ENCODE results near the gene SPPL3.

Gene SPPL3

GRCh38 chr12:120847814-120848213 lies 56.3 kb downstream of the SPPL3 start:
- no peaks in the 10 kb centered on the region for H3K36me3 ChIP-seq (ENCODE audit: control insufficient read depth in 2 of 2, insufficient read depth in 1 of 2, low read length in 2 of 2)
- no peak overlapping the region for H3K4me3 ChIP-seq (ENCODE audit: low read depth, low read length)
- no peak for TF ChIP-seq ZNF274 (IDR thresholded peaks at IDR 0.05; ENCODE audit: low read length)
- TF ChIP-seq ZNF274 (tag by site-specific recombination; IDR thresholded peaks at IDR 0.05; ENCODE audit: borderline replicate concordance) = no peak
- TF ChIP-seq ZSCAN30 (tag by site-specific recombination; IDR thresholded peaks at IDR 0.05) = no peak
- TF ChIP-seq PRDM6 (tag by site-specific recombination; IDR thresholded peaks at IDR 0.05) = peak; percentile 44; the same call in 1 of the 2 replicates
- TF ChIP-seq ZSCAN18 (tag by site-specific recombination; IDR thresholded peaks at IDR 0.05) = no peak
- TF ChIP-seq ZNF10 (tag by site-specific recombination; IDR thresholded peaks at IDR 0.05) = 0 out of 2 replicates have a peak, but pooled peaks have one; percentile 12
- peak; percentile 90 for TF ChIP-seq PRDM1 (tag by site-specific recombination; IDR thresholded peaks at IDR 0.05)
- peaks cover 15% of the 10 kb centered on the region for H3K4me1 ChIP-seq (ENCODE audit: control insufficient read depth, insufficient read depth, low read length)
- ChIA-PET CTCF (interaction anchor here (0.5 to 1.8 kb wide), 6 partner anchors 13 to 202 kb away, joined by 3 to 6 read pairs (median 4); no protein-coding TSS in a partner anchor), POLR2A (no interaction called here)
- no peaks in the 10 kb centered on the region for H3K9me3 ChIP-seq (ENCODE audit: control insufficient read depth, insufficient read depth, low read depth, low read length)
- H3K27ac ChIP-seq (ENCODE audit: extremely low read depth, low read depth, low read length) = no peak overlapping the region

- no peak overlapping the region for H3K4me3 ChIP-seq (ENCODE audit: low read depth, low read length)
Observed at GRCh38 chr12:120847392-120847791, 56.8 kb downstream of the SPPL3 start.

GRCh38 chr12:120846721-120847120 lies 57.4 kb downstream of the SPPL3 start:
- Histone ChIP-seq H3K4me1 (ENCODE audit: control insufficient read depth, insufficient read depth, low read length) (peaks cover 19% of the 10 kb centered on the region), H3K27ac (ENCODE audit: extremely low read depth, low read depth, low read length) (no peak overlapping the region), H3K9me3 (ENCODE audit: control insufficient read depth, insufficient read depth, low read depth, low read length) (no peaks in the 10 kb centered on the region), H3K36me3 (ENCODE audit: control insufficient read depth in 2 of 2, insufficient read depth in 1 of 2, low read length in 2 of 2) (no peaks in the 10 kb centered on the region), H3K4me3 (ENCODE audit: low read depth, low read length) (no peak overlapping the region)
- CTCF ChIA-PET = interaction anchor here (1.8 kb wide), 1 partner anchor 12 kb away, joined by 6 read pairs; no protein-coding TSS in a partner anchor
- POLR2A ChIA-PET = interaction anchor here (0.6 kb wide), 1 partner anchor 210 kb away, joined by 3 read pairs; no protein-coding TSS in a partner anchor
- TF ChIP-seq ZNF157 (tag by site-specific recombination; IDR thresholded peaks at IDR 0.05) (no peak), YY2 (tag by site-specific recombination; IDR thresholded peaks at IDR 0.05) (no peak), ZFP37 (tag by site-specific recombination; IDR thresholded peaks at IDR 0.05) (no peak), ZXDB (tag by site-specific recombination; IDR thresholded peaks at IDR 0.05) (no peak), FEZF1 (tag by site-specific recombination; IDR thresholded peaks at IDR 0.05) (peak; percentile 8; the same call in 1 of the 2 replicates), SETDB1 (IDR thresholded peaks at IDR 0.05; ENCODE audit: insufficient read length, low read length) (no peak), ZNF449 (tag by site-specific recombination; IDR thresholded peaks at IDR 0.05) (no peak), REST (tag by site-specific recombination; IDR thresholded peaks at IDR 0.05) (no peak), ZBTB48 (tag by site-specific recombination; IDR thresholded peaks at IDR 0.05) (no peak), ZNF223 (tag by site-specific recombination; IDR thresholded peaks at IDR 0.05) (no peak), ZNF175 (tag by site-specific recombination; IDR thresholded peaks at IDR 0.05) (no peak), BCL11A (tag by site-specific recombination; IDR thresholded peaks at IDR 0.05; ENCODE audit: low read depth) (0 out of 2 replicates have a peak, but pooled peaks have one; percentile 20), OSR2 (tag by site-specific recombination; IDR thresholded peaks at IDR 0.05) (peak; percentile 26; the same call in 1 of the 2 replicates), ZNF155 (tag by site-specific recombination; IDR thresholded peaks at IDR 0.05) (no peak), ZNF549 (tag by site-specific recombination; IDR thresholded peaks at IDR 0.05) (no peak), YY1 (tag by site-specific recombination; IDR thresholded peaks at IDR 0.05) (no peak), GFI1B (tag by site-specific recombination; IDR thresholded peaks at IDR 0.05) (peak; percentile 29; the same call in 1 of the 2 replicates)

More at GRCh38 chr12:120847392-120847791, 56.8 kb downstream of the SPPL3 start:
- H3K4me1 ChIP-seq (ENCODE audit: control insufficient read depth, insufficient read depth, low read length) = peaks cover 19% of the 10 kb centered on the region
- no peaks in the 10 kb centered on the region for H3K9me3 ChIP-seq (ENCODE audit: control insufficient read depth, insufficient read depth, low read depth, low read length)
- no peaks in the 10 kb centered on the region for H3K36me3 ChIP-seq (ENCODE audit: control insufficient read depth in 2 of 2, insufficient read depth in 1 of 2, low read length in 2 of 2)
- CTCF ChIA-PET = interaction anchor here (0.5 to 1.8 kb wide), 6 partner anchors 12 to 202 kb away, joined by 3 to 6 read pairs (median 4); no protein-coding TSS in a partner anchor
- H3K27ac ChIP-seq (ENCODE audit: extremely low read depth, low read depth, low read length) = no peak overlapping the region
- POLR2A ChIA-PET = interaction anchor here (0.6 kb wide), 1 partner anchor 211 kb away, joined by 3 read pairs; no protein-coding TSS in a partner anchor
- no peak for TF ChIP-seq RBAK (tag by site-specific recombination; IDR thresholded peaks at IDR 0.05)
- peak; percentile 60; the same call in 1 of the 2 replicates for TF ChIP-seq SCRT2 (tag by site-specific recombination; IDR thresholded peaks at IDR 0.05)

Measured in HEK293 (cell line).